Pancreas (tissue), 10 donors: ENCODE measurements around the gene L3MBTL1. TPM values are rescaled to one million over a fixed set of nuclear protein-coding genes. Genes with fewer than 3 reads are reported as not detected.

ENCODE experiments used
- ATAC-seq, 4 donors: fragments of 200-7000 bp; cut with Tn5 transposase; one replicate each; pipeline versions ENCODE4 v1.8.0 to v1.9.1; 2020; ENCODE audit warnings: mild to moderate bottlenecking in 4 of 4, moderate library complexity in 4 of 4
- DNase-seq, 6 donors: peaks; one replicate each; pipeline ENCODE4 v3.0.0-alpha.2; 2020
- FAIRE-seq: peaks from 2 replicates; lab custom pipeline; 2012; peaks lifted over from hg19 to GRCh38; lab: Jason Lieb, UNC
- H3K27ac ChIP-seq, 4 donors: fragments of 200-600 bp; sonication (generic); 1 replicate in 3 of 4; 2 replicates in 1 of 4; pipeline versions ENCODE4 v1.5.0 to v1.8.0; 2020
- H3K27me3 ChIP-seq, 4 donors: fragments of 200-600 bp; one replicate each; pipeline ENCODE4 v1.8.0; 2021
- H3K36me3 ChIP-seq, 3 donors: fragments of 200-600 bp; sonication (generic) in 1 of 3; one replicate each; pipeline versions ENCODE4 v1.5.0 to v1.8.0; 2020 to 2021
- H3K4me1 ChIP-seq, 3 donors: fragments of 200-600 bp; one replicate each; pipeline ENCODE4 v1.8.0; 2021
- H3K4me3 ChIP-seq, 4 donors: fragments of 200-600 bp; sonication (generic) in 2 of 4; one replicate each; pipeline versions ENCODE4 v1.5.0 to v1.8.0; 2020 to 2021
- H3K9me3 ChIP-seq, 4 donors: fragments of 200-600 bp; one replicate each; pipeline ENCODE4 v1.8.0; 2021
- WGBS, 2 donors: extraction: QIAGEN DNeasy Blood & Tissue Kit; methylation state at CpG; one replicate each; pipeline ENCODE4 v1.1.7; 2013; 5-methylcytosine and 5-hydroxymethylcytosine counted together
- intact Hi-C, 3 donors: fragments of 100-400 bp; cut with DNase I; formaldehyde crosslinking; loops; one replicate each; pipeline versions ENCODE4 v1.11.1 to v1.14.2; 2022
- polyA plus RNA-seq, 2 donors: library from polyadenylated mRNA; stranded (reverse); fragments of 200-250 nt; gene quantifications; one replicate each; pipeline ENCODE4 v1.2.3, GENCODE V29; 2013
- total RNA-seq, 6 donors: library from RNA; stranded (reverse); fragmentation: NEBNext Ultra II Directional in 4 of 6; extraction: Animal tissue kit (Norgen Biotek cat#: 25700) in 4 of 6; gene quantifications; one replicate each; pipeline versions ENCODE4 v1.2.1 to v1.2.4, GENCODE V29; 2021 to 2023
- TF ChIP-seq, protein P1 (sequence below), 4 donors: fragments of 200-600 bp; sonication (generic) in 3 of 4; IDR thresholded peaks; one replicate each; pipeline versions ENCODE4 v1.5.0 to v1.8.0; 2021; ENCODE audit warnings: antibody characterized with exemption in 4 of 4
- donor health status: healthy with polysubstance abuse.
- donor health status: DM: no; HTN: no; CAD: no; lungs with moderate emphysema.
- donor health status: DM: no; HTN: no; CAD: no.
- donor health status: control.
- donor health status: control.
- donor health status: Bipolar disorder and iron deficiency.
- donor health status: DM: yes; HTN: yes; CAD: no.
- donor health status: DM: no; HTN: no; CAD: no.
- donor health status: DM: no; HTN: no; CAD: no.
- donor health status: DM: yes; HTN: yes; CAD: no.

The L3MBTL1 gene
- total and polyA plus RNA-seq, 8 donors, result 3.4 to 10.7 (median 5.6) TPM

DNA sequence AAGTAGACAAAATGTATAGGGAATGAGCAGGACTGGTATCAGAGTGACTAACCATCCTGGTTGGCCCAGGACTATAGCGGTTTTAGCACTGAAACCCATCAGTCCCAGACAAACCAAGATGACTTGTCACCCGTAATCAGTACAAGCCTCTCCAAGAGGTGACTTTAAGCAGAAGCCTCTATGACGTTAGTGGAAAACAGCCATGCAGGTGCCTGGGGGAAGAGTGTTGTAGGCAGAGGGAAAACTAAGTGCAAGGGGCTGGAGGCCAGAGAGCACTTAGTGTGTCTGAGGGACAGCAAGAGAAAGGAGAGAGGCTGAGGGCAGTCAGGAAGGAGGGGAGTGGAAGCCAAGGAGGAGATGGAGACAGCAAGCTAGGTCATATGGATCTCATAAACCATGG is 53.5 kb downstream of the L3MBTL1 start:
- DNase-seq (no peak), FAIRE-seq (no peak), ATAC-seq (no peak)
- Histone ChIP-seq H3K4me1 (peaks cover 20 to 37% (median 25%) of the 10 kb centered on the region in 3 donors), H3K9me3 (no peaks in the 10 kb centered on the region), H3K27me3 (no peaks in the 10 kb centered on the region), H3K27ac (no peak overlapping the region), H3K36me3 (no peaks in the 10 kb centered on the region), H3K4me3 (no peak overlapping the region)
- TF ChIP-seq, protein P1, sequence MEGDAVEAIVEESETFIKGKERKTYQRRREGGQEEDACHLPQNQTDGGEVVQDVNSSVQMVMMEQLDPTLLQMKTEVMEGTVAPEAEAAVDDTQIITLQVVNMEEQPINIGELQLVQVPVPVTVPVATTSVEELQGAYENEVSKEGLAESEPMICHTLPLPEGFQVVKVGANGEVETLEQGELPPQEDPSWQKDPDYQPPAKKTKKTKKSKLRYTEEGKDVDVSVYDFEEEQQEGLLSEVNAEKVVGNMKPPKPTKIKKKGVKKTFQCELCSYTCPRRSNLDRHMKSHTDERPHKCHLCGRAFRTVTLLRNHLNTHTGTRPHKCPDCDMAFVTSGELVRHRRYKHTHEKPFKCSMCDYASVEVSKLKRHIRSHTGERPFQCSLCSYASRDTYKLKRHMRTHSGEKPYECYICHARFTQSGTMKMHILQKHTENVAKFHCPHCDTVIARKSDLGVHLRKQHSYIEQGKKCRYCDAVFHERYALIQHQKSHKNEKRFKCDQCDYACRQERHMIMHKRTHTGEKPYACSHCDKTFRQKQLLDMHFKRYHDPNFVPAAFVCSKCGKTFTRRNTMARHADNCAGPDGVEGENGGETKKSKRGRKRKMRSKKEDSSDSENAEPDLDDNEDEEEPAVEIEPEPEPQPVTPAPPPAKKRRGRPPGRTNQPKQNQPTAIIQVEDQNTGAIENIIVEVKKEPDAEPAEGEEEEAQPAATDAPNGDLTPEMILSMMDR (IDR thresholded peaks at IDR 0.05), result no peak
- intact Hi-C loops, result no loop called here
- WGBS, 2 donors, result 48 to 52% methylated on average over 3 of the region's 3 CpGs

DNA sequence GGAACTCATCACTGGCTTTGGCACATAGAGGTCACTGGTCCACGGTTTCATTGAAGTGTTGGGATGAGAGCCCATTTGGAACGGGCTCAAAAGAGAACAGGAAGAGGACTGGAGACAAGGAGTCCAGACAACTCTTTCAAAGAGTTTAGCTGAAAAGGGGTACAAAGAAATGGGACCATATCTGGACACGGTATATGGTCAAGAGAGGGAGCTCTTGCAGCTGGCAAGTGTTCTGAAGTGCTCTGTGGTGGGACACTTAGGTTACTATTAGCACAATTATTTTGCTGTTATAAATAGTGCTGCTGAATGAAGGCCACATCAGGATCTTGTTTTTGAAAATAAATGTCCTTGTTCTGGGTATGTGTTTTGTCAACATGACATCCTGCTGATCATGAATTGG is 55.9 kb downstream of the L3MBTL1 start:
- peaks cover 2 to 12% (median 5%) of the 10 kb centered on the region in 3 donors for H3K4me1 ChIP-seq
- intact Hi-C loops, result no loop called here
- H3K36me3 ChIP-seq, result peaks cover 0 to 8% (median 0%) of the 10 kb centered on the region in 3 donors
- ATAC-seq (no peak), DNase-seq (no peak), FAIRE-seq (no peak)
- no peaks in the 10 kb centered on the region for H3K27me3 ChIP-seq
- TF ChIP-seq, protein P1 (IDR thresholded peaks at IDR 0.05), result no peak
- no peak overlapping the region for H3K4me3 ChIP-seq
- WGBS, 2 donors, result 37 to 41% methylated on average over 3 of the region's 3 CpGs
- no peaks in the 10 kb centered on the region for H3K9me3 ChIP-seq
- no peak overlapping the region for H3K27ac ChIP-seq

DNA sequence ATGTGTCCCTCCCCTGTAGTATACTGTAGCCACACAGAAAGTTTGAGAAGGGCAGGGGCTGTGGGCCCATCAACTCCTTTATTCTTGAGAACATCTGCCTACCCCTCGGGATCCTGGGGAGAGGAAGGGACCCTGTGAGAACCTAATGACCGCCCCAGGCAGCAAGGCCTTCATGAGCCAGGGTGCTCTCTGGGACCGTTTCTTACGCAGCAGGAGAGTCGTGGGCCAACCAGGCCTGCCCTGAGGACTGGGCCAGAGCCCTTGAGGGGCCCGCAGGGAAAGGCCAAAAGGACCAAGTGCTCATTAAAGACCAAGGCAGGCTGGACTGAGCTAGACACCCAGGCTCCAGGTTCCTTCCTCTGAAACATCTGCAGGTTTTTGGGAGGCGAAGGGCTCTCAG is 56.5 kb downstream of the L3MBTL1 start:
- ATAC-seq (no peak), DNase-seq (no peak)

DNA sequence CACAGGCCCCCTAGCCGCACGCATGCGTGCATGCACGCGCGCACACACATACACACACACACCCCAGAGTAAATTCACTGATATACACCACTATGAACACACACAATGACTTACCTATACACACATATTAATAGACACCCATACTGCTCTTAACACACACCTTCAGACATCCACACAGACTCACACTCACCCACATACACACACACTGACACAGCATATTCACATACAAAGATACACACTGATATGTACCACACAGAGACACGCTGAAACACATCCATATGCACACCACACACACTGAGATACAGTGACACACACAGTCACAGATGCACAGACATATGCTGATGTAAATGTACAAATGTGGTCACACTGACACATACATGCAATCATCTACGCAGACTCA is 57.0 kb downstream of the L3MBTL1 start:
- H3K9me3 ChIP-seq, result no peaks in the 10 kb centered on the region
- 94 to 98% methylated on average over 8 of the region's 8 CpGs for WGBS, 2 donors
- H3K36me3 ChIP-seq, result peaks cover 0 to 16% (median 3%) of the 10 kb centered on the region in 3 donors
- no peak overlapping the region for H3K27ac ChIP-seq
- H3K4me3 ChIP-seq, result no peak overlapping the region
- ATAC-seq (no peak), FAIRE-seq (no peak), DNase-seq (no peak)
- intact Hi-C loops, result no loop called here
- H3K4me1 ChIP-seq, result peaks cover 0 to 10% (median 5%) of the 10 kb centered on the region in 3 donors
- no peaks in the 10 kb centered on the region for H3K27me3 ChIP-seq
- TF ChIP-seq, protein P1 (IDR thresholded peaks at IDR 0.05), result no peak

More for the DNA sequence above, 56.5 kb downstream of the L3MBTL1 start:
- Histone ChIP-seq H3K27me3 (no peaks in the 10 kb centered on the region), H3K36me3 (peaks cover 0 to 11% (median 0%) of the 10 kb centered on the region in 3 donors), H3K4me1 (peaks cover 0 to 10% (median 5%) of the 10 kb centered on the region in 3 donors), H3K9me3 (no peaks in the 10 kb centered on the region), H3K4me3 (no peak overlapping the region), H3K27ac (no peak overlapping the region)
- no peak for FAIRE-seq
- intact Hi-C loops, result no loop called here
- WGBS, 2 donors, result 90 to 95% methylated on average over 7 of the region's 7 CpGs
- TF ChIP-seq, protein P1 (IDR thresholded peaks at IDR 0.05), result no peak

DNA sequence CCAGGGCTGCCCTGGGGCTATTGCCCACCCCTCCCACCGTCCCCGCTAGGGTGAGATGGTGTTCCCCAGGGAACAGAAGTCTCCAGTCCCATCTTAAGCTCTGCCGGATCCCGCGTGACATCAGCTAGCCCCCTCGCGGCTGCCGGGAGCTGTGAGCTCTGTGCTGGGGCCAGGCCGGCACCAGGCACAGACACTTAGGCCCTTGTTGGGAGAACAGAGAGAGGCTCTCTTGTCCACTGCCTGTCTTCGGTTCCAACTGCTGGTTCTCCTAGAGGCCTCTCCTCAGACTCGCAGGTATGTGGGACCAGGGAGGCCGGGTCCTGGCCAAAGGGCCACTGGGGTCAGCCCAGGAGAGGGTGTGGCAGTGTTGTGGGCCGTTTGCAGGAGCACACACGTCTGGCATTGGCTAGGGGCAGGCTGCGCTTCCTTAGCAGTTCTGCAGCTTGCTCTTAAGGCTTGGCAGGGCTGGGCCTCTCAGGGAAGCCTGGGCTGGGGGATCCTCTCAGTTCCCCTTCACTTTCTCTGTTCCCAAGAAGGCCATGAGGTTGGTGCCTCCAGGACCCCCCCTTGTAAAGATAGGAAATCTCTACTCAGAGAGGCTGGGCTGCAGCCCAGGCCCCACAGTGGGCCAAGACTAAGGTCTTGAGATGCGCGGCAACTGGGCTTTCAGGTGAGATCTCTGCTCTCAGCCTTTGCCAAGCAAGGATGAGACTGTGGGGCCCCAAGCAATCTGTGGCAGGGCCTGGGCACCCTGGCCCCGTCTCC is 57.7 kb downstream of the L3MBTL1 start:
- H3K9me3 ChIP-seq, result no peaks in the 10 kb centered on the region
- FAIRE-seq (no peak), ATAC-seq (no peak), DNase-seq (no peak)
- H3K4me3 ChIP-seq, result no peak overlapping the region
- TF ChIP-seq, protein P1 (IDR thresholded peaks at IDR 0.05), result no peak
- H3K4me1 ChIP-seq, result peaks cover 0 to 8% (median 5%) of the 10 kb centered on the region in 3 donors
- H3K27ac ChIP-seq, result no peak overlapping the region
- intact Hi-C loops, result no loop called here
- H3K36me3 ChIP-seq, result peaks cover 0 to 21% (median 8%) of the 10 kb centered on the region in 3 donors
- H3K27me3 ChIP-seq, result no peaks in the 10 kb centered on the region
- 83 to 85% methylated on average over 18 of the region's 18 CpGs for WGBS, 2 donors
